Activated CD8-positive, alpha-beta memory T cell treated with anti-CD3 and anti-CD28 coated beads for 36 hours (primary cell): ENCODE data around the gene SDF2. TPM values are rescaled to one million over a fixed set of nuclear protein-coding genes. Genes with fewer than 3 reads are reported as not detected.

Source experiments
- CTCF ChIA-PET: fragments of 350-600 bp; sonication (Branson Sonifier 250); formaldehyde crosslinking; loops from one replicate; lab custom pipeline; 2021; ENCODE audit warnings: antibody characterized with exemption; lab: Charles Lee
- POLR2A ChIA-PET: fragments of 350-600 bp; sonication (Branson Sonifier 250); formaldehyde crosslinking; loops from one replicate; lab custom pipeline; 2021; ENCODE audit warnings: antibody characterized with exemption; lab: Charles Lee
- total RNA-seq, 2 experiments: library from RNA; stranded (reverse); gene quantifications; one replicate each; pipeline ENCODE4 v1.2.3, GENCODE V29; 2021

SDF2 gene, protein sequence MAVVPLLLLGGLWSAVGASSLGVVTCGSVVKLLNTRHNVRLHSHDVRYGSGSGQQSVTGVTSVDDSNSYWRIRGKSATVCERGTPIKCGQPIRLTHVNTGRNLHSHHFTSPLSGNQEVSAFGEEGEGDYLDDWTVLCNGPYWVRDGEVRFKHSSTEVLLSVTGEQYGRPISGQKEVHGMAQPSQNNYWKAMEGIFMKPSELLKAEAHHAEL
- total RNA-seq: 10 to 100 TPM; 44.7 to 47.1 TPM

DNA sequence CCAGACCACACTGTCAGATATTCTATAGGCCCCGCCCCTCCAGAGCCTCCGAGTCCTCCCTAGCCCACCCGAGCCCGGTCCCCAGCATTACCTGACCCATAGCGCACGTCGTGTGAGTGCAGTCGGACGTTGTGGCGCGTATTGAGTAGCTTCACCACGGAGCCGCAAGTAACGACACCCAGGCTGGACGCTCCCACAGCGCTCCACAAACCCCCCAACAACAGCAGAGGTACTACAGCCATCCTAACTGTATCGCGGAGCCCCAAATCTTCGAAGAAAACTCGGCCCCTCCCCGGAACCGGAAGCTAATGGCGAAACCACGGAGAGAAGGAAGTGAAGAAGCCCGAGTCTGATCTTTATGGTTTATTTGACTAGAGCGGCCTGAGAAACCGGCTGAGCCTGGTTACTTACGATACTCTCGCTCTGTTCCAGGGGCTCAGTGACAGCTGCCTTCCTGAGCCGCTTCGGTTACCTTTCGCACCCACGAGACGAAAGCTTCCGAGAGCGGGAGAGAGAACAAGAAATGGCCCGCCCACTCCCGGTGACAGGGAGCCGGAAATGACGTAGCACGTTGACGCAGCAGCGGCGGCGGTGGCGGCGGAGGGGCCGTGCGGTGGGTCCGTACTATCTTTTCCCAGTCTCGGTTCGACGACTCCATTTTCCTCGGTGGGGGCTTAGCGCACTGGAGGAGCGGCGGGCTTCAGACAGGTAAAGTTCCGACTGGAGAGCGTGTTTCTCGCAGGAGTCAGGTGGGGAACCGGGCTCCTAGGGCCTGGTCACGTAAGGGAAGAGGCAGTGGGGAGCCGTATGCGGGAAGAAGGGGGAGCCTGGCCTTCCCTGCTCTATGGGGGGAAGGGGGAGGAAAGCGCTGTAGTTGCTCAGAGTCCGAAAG lies at the start of gene SDF2, which contains the start of gene SUPT6H:
TSS of gene SDF2 (minus strand) at position 272 of the 892 bp plus-strand sequence. CDS start at position 242, 30 bp downstream.
TSS of gene SUPT6H (plus strand) at position 571 of the 892 bp plus-strand sequence. CDS start 11,197 bp downstream, outside the sequence.
- CTCF ChIA-PET: interaction anchor here (1.0 to 3.2 kb wide), 3 partner anchors 15 to 65 kb away, joined by 4 to 15 read pairs (median 8); partner anchors contain the start of genes BLTP2 and TLCD1
- POLR2A ChIA-PET: interaction anchor here (1.0 to 2.8 kb wide), 8 partner anchors 12 to 63 kb away, joined by 3 to 30 read pairs (median 5); partner anchors contain the start of genes BLTP2, PROCA1 and RPL23A

DNA sequence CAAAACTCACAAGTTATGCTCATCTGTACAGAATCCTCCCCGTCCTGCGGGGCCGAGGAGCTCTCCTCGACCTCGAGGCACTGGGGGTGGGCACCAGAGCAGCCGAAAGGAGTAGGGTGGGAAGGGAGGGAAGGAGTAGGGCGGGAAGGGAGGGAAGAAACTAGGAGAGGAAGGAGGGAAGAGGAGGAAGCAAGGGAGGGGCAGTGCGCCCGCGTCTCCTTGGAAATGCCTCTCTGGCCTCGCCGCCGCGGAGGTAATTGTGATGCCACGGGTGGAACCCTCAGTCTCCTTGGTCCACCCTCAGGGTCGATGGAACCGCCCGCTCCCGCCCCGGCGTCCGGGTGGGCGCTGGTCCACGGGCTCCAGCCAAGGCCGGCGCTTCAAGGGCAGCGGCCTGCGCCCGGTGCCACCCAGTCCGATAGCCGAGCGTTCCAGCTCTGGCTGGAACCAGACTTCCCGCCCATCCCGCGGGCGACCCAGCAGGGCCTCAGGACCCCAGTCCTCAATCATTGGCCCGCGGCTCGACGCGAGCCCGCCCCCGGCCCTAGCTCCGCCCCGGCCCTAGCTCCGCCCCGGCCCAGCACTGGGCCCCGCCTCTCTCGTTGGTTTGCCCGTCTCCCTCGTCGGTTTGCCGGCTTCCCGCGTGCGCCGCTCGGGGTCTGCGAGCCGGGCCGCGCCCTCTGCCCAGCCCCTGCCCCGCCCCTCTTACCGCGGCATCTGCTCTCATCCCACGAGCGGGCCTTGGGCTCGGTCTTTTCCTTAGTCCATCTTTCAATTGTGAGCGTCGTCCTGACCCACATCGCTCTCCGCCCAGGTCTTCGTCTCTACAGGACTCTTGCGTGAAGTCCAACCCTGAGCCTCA lies 49.4 kb upstream of the SDF2 start:
- POLR2A ChIA-PET: interaction anchor here (0.5 to 2.2 kb wide), 11 partner anchors 10 to 241 kb away, joined by 3 to 43 read pairs (median 5); partner anchors contain the start of genes BLTP2, RPL23A, SDF2 and SUPT6H

DNA sequence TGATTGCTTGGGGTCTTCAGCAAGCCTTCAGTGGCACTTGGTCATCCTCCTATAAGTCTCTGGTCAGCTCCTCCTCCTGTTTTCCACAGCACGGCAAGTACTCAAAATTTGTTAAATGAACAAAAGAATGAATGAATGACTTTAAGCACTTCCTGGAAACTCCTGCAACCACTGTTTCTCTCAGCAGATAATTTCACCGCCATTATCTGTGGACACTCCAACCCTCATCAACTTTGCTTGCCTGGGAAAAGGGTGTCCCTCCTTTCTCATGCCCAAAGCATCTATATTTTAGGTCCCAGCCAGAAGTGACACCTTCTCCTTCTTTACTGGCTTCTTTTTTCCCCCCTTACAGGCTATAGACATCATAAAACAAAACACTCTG lies 45.6 kb upstream of the SDF2 start:
- CTCF ChIA-PET: no interaction called here

More for the DNA sequence above, 49.4 kb upstream of the SDF2 start:
- CTCF ChIA-PET: interaction anchor here (1.0 to 1.9 kb wide), 5 partner anchors 9 to 67 kb away, joined by 3 to 8 read pairs (median 3); partner anchors contain the start of genes NEK8, RPL23A and TLCD1

GRCh38 chr17:28706471-28707338 lies 45.0 kb upstream of the SDF2 start:
- ChIA-PET POLR2A (no interaction called here), CTCF (no interaction called here)

More for the DNA sequence above, 45.6 kb upstream of the SDF2 start:
- POLR2A ChIA-PET: no interaction called here

DNA sequence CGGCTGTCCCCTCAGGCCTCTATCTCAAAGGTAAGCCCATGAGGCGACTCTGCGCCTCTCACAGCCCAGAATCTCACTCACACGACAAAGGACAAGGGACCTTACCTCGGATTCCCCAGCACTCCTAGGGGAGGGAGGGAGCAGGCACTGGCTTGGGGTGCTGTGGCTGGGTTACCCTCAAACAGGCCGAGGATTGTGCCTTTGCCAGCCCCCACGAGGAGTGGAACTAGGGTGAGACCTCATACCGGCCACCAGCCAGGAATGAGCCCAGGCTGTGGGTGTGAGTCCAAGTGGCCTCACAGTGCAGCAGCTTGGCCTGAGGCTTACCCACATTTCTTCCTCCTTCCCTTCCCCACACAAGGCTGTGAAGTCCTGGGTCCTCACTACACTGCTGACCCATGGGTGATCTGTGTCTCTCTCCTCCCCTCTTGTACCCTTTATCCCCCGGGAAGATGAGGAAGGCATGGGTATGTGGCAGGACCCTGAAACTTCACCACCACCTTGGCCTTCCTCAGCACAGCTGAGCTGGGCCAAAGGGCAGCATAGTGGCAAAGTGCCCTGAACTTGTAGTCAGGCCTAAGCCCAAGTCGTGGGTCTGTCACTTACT lies 44.1 kb upstream of the SDF2 start:
- ChIA-PET POLR2A (no interaction called here), CTCF (no interaction called here)

GRCh38 chr17:28705074-28705659 lies 43.5 kb upstream of the SDF2 start:
- ChIA-PET CTCF (no interaction called here), POLR2A (no interaction called here)

- ChIA-PET POLR2A (interaction anchor here (0.7 kb wide), 1 partner anchor 24 kb away, joined by 3 read pairs; no protein-coding TSS in a partner anchor), CTCF (no interaction called here)
Measured at GRCh38 chr17:28704219-28704858, 42.6 kb upstream of the SDF2 start.

- ChIA-PET POLR2A (no interaction called here), CTCF (no interaction called here)
Measured at GRCh38 chr17:28703552-28704218, 42.0 kb upstream of the SDF2 start.

DNA sequence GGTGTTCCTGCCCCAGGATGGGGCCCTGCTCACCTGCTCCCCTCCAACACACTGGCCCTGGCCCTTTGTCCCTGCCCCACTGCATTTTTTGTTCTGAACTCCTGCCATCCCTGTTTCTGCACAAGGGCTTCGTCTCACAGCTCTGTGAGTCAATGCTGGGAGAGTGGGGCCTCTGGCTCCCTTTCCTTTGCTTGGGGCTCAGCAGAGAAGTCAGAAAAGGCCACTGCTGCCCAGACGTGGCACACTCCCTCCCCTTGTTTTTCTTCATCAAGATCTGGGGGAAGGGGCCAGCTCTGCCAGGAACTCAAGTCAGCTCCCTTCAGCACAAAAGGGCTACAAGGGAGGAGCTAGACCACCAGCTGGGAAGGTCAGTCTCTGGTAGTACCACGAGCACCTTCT lies 41.0 kb upstream of the SDF2 start:
- ChIA-PET POLR2A (no interaction called here), CTCF (no interaction called here)

DNA sequence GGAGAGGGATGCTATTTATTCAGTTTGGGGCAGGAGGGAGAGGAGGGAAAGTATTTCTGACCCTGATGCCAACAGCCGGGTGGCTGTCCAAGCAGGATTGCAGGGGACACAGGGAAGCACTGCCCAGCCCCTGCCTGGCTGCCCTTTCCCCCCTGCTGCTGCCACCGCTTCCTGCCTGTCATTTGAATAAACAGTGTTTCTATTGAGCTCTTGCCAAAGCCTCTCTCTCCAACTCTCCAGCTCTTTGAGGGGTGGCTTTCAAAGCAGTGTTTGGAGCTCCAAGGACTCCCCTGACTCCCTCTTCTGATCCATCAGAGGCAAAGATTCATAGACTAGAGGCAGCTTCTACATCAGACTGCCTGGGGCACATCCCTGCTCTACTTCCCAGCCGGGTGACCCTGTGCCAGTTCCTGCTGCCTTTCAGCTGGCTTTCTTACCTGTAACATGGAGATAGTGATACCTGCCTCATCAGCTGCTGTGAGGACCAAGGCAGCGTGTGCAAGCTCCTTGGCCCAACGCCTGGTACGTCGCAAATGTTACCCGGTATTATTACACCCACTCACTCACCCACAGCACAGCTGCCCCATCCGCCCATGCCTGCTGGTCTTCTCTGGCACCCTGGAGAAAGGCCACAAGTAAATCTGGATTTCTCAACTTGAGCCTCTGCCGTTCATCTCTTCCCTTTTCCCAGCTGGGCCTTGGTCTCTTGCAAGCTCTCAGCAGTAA lies 40.5 kb upstream of the SDF2 start:
- CTCF ChIA-PET: no interaction called here
- POLR2A ChIA-PET: no interaction called here

GRCh38 chr17:28700830-28701492 lies 39.3 kb upstream of the SDF2 start:
- ChIA-PET CTCF (no interaction called here), POLR2A (no interaction called here)

DNA sequence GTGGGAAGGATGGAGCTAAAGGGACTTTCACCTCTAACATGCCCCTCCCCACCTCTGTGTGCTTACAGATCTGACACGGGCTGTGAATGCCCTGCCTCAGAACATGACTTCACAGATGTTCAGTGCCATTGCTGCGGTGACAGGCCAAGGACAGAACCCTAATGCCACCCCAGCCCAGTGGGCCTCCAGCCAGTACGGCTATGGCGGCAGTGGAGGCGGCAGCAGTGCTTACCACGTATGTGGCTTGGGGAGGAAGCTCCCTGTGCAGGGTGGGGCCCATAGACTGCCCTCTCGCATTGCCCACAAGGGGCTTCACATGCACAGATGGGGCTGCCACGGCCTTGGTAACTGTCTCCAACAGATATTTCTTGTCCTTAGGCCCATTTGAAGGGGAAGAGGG lies 38.6 kb upstream of the SDF2 start:
- CTCF ChIA-PET: interaction anchor here (0.5 kb wide), 1 partner anchor 645 kb away, joined by 3 read pairs; no protein-coding TSS in a partner anchor
- POLR2A ChIA-PET: no interaction called here

DNA sequence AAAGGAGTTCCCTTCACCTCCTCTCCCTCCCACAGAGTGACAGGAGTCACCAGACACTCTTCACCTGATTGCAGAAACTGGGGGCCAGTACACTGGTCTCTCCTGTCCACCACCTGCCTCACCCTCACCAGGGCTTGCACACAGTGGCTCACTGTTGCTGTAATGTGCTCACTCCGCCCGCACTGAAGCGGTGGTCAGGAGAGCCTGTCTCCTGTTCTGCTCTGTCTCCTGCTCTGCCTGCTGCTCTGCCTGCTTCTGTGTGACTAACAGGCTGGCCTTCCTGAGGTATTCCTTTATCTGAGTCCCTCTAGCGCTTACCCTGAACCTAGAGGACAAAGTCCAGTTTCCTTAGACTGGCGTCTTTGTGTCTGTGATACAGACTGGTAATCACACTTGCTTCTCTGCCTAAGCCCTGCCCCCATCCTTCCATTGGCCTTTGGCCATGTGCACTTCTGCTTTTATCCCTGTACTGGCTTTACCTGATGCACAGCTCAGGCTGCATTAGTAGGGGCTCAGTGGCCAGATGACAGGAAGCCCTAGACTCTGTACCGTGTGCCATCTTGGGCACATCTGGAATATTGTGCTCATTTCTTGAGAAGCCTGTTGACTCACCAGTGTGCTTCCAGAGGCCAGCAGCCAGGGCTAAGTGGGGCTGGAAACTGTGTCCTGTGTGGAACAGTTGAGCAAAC lies 36.7 kb upstream of the SDF2 start:
- ChIA-PET POLR2A (interaction anchor here (0.9 kb wide), 1 partner anchor 55 kb away, joined by 4 read pairs; no protein-coding TSS in a partner anchor), CTCF (no interaction called here)

DNA sequence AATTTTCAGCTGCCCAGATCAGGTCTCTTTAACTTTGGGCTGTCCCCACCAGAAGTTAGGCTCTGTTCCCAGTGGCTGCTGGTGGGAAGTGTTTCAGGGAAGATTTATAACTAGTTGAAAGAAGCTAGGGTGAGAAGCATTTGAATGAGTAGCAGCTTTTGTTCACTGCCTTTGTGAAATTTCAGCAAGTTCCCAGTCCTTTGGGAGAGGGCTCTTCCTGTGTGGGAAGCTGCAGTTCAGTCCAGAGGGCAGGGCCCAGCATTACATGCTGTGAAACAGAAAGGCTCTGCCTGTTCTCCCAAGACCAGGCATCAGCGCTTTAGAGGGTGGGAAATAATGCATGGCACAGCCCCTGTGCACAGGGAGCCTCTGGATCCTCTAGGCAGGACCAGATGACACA lies 32.2 kb upstream of the SDF2 start:
- POLR2A ChIA-PET: no interaction called here
- CTCF ChIA-PET: no interaction called here

DNA sequence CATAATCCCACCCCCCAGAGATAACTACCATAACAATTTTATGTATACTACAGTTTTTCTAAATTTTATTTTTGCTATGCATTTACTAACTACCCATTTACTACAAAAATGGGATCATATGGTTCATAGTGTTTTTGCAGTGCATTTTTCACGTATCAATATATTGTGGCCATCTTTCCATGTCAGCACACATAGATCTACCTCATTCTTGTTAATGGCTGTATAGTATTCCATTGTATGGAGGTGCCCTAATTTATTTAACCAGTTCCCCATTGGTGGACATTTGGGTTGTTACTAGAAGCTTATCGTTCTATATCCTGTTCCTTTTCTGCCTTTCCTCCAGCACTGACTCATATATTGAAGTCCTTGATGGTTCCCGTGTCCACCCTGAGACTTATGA lies 27.3 kb upstream of the SDF2 start:
- CTCF ChIA-PET: no interaction called here
- POLR2A ChIA-PET: no interaction called here
